Skin of body (tissue), 2 donors: ENCODE data around the gene ANAPC13. TPM values are rescaled to one million over a fixed set of nuclear protein-coding genes. Genes with fewer than 3 reads are reported as not detected.

Experiments
- DNase-seq: peaks from one replicate; lab custom pipeline; 2025; lab: John Stamatoyannopoulos, UW
- total RNA-seq: library from RNA; depleted of rRNA; stranded (reverse); fragments of >200 nt; gene quantifications from one replicate; pipeline ENCODE4 v1.2.3, GENCODE V29; 2014

Gene ANAPC13
- total RNA-seq, result 44.5 TPM

- peak; percentile 99 for DNase-seq
Observed at GRCh38 chr3:134485718-134486576, at the start of gene ANAPC13, which contains the start of gene CEP63. Gene ANAPC13, minus strand, starts transcription at chr3:134485985. Its CDS starts 3,081 bp downstream, at chr3:134482904. Gene CEP63, plus strand, starts transcription at chr3:134486057. Its CDS starts 9,264 bp downstream, at chr3:134495321.

GRCh38 chr3:134535186-134535970, 49.6 kb upstream of the ANAPC13 start:
- DNase-seq, result no peak

GRCh38 chr3:134533493-134533892, 47.7 kb upstream of the ANAPC13 start:
- no peak for DNase-seq

- DNase-seq, result no peak
Observed at GRCh38 chr3:134527538-134528186, 41.9 kb upstream of the ANAPC13 start.

- no peak for DNase-seq
Observed at GRCh38 chr3:134527037-134527436, 41.3 kb upstream of the ANAPC13 start.

- DNase-seq, result no peak
Observed at GRCh38 chr3:134526319-134526718, 40.5 kb upstream of the ANAPC13 start.

GRCh38 chr3:134525293-134525692, 39.5 kb upstream of the ANAPC13 start:
- no peak for DNase-seq

- no peak for DNase-seq
Observed at GRCh38 chr3:134522541-134522940, 36.8 kb upstream of the ANAPC13 start.

- no peak for DNase-seq
Observed at GRCh38 chr3:134517791-134518190, 32.0 kb upstream of the ANAPC13 start.

- DNase-seq, result no peak
Observed at GRCh38 chr3:134516905-134517304, 31.1 kb upstream of the ANAPC13 start.

GRCh38 chr3:134511500-134511899, 25.7 kb upstream of the ANAPC13 start:
- no peak for DNase-seq

GRCh38 chr3:134505485-134505884, 19.7 kb upstream of the ANAPC13 start:
- DNase-seq, result no peak

GRCh38 chr3:134504132-134504531, 18.3 kb upstream of the ANAPC13 start:
- DNase-seq, result no peak

- DNase-seq, result no peak
Observed at GRCh38 chr3:134503266-134503665, 17.5 kb upstream of the ANAPC13 start.

- DNase-seq, result no peak
Observed at GRCh38 chr3:134496471-134497071, 10.8 kb upstream of the ANAPC13 start.

GRCh38 chr3:134495980-134496379, 10.2 kb upstream of the ANAPC13 start:
- DNase-seq, result no peak

GRCh38 chr3:134494495-134494894, 8.7 kb upstream of the ANAPC13 start:
- DNase-seq, result no peak

GRCh38 chr3:134487406-134487805, 1.6 kb upstream of the ANAPC13 start:
- DNase-seq, result no peak

GRCh38 chr3:134486577-134487041, 824 bp upstream of the ANAPC13 start:
- peak; percentile 70 for DNase-seq

GRCh38 chr3:134485075-134485717, 589 bp downstream of the ANAPC13 start:
- DNase-seq, result peak; percentile 78
